ENCODE measurements around the gene ABCF3. TPM values are rescaled to one million over a fixed set of nuclear protein-coding genes. Genes with fewer than 3 reads are reported as not detected.

Gene ABCF3
- total RNA-seq, 2 experiments from 2014 or later: 61.3 to 68.7 TPM

DNA sequence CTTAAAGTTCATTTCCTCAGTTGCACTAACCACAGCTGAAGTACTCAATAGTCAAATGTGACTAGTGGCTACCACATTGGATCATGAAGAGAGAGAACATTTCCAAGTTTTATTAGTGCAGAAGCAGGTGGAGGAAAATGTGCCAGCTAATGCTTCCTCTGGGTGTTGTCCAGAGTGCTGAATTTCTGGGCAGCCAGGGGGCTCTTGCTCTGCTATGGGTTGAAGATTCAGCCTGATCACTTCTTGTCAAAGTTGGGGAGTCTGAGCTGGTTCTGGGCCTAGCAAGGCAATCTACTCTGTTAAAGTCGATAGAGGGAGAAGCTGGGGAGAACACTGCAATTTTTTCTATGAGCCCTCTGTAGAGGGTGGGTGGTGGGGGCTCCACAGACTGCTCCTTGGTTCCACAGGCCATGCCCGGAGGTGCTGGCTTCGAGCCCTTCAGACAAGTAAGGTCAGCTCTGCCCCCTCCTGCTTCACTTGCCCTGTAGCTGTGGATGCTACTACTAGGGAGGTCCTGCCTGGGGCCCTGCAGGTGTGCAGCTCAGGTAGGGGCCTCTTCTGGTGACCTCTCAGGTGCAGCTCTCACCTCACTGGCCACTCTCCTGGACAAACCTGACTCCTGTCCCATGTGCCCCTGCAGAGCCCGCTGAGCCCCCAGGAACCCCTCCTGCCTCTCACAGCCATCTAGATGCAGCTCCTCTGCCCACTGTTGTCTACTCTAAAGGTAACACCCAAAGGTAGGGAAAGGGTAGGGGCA, 54.6 kb downstream of the ABCF3 start:
- H3K36me3 Mint-ChIP-seq (ENCODE audit: low read depth): peaks cover 13% of the 10 kb centered on the region
- TF ChIP-seq, protein P1, sequence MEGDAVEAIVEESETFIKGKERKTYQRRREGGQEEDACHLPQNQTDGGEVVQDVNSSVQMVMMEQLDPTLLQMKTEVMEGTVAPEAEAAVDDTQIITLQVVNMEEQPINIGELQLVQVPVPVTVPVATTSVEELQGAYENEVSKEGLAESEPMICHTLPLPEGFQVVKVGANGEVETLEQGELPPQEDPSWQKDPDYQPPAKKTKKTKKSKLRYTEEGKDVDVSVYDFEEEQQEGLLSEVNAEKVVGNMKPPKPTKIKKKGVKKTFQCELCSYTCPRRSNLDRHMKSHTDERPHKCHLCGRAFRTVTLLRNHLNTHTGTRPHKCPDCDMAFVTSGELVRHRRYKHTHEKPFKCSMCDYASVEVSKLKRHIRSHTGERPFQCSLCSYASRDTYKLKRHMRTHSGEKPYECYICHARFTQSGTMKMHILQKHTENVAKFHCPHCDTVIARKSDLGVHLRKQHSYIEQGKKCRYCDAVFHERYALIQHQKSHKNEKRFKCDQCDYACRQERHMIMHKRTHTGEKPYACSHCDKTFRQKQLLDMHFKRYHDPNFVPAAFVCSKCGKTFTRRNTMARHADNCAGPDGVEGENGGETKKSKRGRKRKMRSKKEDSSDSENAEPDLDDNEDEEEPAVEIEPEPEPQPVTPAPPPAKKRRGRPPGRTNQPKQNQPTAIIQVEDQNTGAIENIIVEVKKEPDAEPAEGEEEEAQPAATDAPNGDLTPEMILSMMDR (IDR thresholded peaks at IDR 0.05): no peak
- peak; percentile 35 for DNase-seq
- no peaks in the 10 kb centered on the region for H3K27me3 Mint-ChIP-seq
- no peak overlapping the region for H3K4me3 Mint-ChIP-seq
- POLR2A ChIA-PET: interaction anchor here (0.7 to 1.8 kb wide), 4 partner anchors 12 to 96 kb away, joined by 3 to 9 read pairs (median 4); partner anchors contain the start of genes CAMK2N2 and VWA5B2
- H3K9me3 Mint-ChIP-seq: no peaks in the 10 kb centered on the region
- peak; percentile 53 for ATAC-seq
- no peak overlapping the region for H3K27ac Mint-ChIP-seq
- CTCF ChIA-PET: interaction anchor here (1.1 to 2.4 kb wide), 5 partner anchors 9 to 345 kb away, joined by 3 to 15 read pairs (median 6); partner anchors contain the start of gene EEF1AKMT4
- intact Hi-C loops (cut with micrococcal nuclease): no loop called here
- no peaks in the 10 kb centered on the region for H3K4me1 Mint-ChIP-seq (ENCODE audit: low read depth)

DNA sequence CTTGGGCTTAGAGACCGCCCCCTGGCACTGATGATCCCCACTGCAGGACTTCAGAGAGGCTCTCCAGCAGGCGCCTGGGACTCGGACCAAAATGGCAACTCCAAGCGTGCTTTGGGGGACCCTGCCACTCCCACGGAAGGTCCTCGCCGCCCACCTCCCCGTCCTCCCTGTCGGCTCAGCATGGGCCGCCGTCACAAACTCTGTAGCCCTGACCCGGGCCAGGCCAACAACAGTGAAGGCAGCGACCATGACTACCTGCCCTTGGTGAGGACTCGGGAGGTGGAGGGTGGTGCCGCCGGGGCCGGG, 55.1 kb downstream of the ABCF3 start:
- ChIA-PET POLR2A (interaction anchor here (1.1 to 1.8 kb wide), 3 partner anchors 12 to 96 kb away, joined by 3 to 9 read pairs (median 4); partner anchors contain the start of genes CAMK2N2 and VWA5B2), CTCF (interaction anchor here (1.2 to 2.4 kb wide), 4 partner anchors 9 to 346 kb away, joined by 3 to 15 read pairs (median 8); partner anchors contain the start of gene EEF1AKMT4)
- Mint-ChIP-seq H3K27ac (no peak overlapping the region), H3K4me1 (ENCODE audit: low read depth) (peaks cover 3% of the 10 kb centered on the region), H3K9me3 (no peaks in the 10 kb centered on the region), H3K27me3 (no peaks in the 10 kb centered on the region), H3K36me3 (ENCODE audit: low read depth) (peaks cover 19% of the 10 kb centered on the region), H3K4me3 (no peak overlapping the region)
- TF ChIP-seq, protein P1 (IDR thresholded peaks at IDR 0.05): no peak
- ATAC-seq: no peak
- intact Hi-C loops (cut with micrococcal nuclease): no loop called here
- DNase-seq: no peak

DNA sequence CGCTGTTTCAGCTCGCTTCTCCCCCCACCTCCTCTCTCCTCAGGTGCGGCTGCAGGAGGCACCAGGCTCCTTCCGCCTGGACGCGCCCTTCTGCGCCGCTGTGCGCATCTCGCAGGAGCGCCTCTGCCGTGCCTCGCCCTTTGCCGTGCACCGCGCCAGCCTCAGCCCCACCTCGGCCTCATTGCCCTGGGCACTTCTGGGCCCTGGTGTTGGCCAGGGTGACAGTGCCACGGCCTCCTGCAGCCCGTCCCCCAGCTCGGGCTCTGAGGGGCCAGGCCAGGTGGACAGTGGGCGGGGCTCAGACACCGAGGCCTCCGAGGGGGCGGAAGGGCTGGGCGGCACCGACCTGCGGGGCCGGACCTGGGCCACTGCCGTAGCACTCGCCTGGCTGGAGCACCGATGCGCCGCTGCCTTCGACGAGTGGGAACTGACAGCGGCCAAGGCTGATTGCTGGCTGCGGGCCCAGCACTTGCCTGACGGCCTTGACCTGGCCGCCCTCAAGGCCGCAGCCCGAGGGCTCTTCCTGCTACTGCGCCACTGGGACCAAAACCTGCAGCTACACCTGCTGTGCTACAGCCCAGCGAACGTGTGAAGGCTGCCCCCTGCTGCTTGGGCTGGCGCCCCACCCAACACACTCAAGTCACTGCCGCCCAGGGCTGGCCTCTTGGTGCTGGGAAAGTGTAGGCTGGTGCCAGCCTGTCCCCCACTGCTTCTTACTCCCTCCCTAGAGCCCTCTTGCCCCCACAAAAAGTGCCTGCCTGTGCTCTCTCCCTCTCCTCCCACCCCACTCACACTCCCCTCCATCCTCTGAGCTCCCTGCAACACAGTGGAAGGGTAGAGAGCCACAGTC, 55.7 kb downstream of the ABCF3 start:
- ChIA-PET CTCF (interaction anchor here (1.6 to 1.8 kb wide), 4 partner anchors 8 to 17 kb away, joined by 3 to 10 read pairs (median 8); partner anchors contain the start of gene EEF1AKMT4), POLR2A (no interaction called here)
- intact Hi-C loops (cut with micrococcal nuclease): no loop called here
- Mint-ChIP-seq H3K9me3 (no peaks in the 10 kb centered on the region), H3K4me3 (no peak overlapping the region), H3K27ac (no peak overlapping the region), H3K27me3 (no peaks in the 10 kb centered on the region), H3K36me3 (ENCODE audit: low read depth) (peaks cover 20% of the 10 kb centered on the region), H3K4me1 (ENCODE audit: low read depth) (peaks cover 4% of the 10 kb centered on the region)
- TF ChIP-seq, protein P1 (IDR thresholded peaks at IDR 0.05): no peak
- DNase-seq (peak; percentile 38), ATAC-seq (peak; percentile 49)

DNA sequence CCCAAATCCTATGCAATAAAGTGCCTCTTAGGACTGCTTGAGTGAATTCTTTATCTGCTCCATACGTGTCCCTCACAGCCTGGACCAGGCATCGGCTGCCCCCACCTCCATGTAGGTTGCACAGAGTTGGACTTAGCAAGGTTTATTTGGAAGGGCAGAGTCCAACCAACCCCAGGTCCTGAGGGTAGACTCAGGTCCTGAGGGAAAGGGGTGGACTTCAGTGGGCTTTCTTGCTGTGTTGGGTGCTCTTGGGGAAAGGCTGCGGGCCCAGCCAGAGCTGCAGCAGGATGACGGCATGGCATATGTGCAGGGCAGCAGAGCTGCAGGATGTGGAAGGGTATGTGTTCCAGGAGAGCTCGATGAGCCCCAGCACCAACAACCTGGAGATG, 56.3 kb downstream of the ABCF3 start:
- ChIA-PET CTCF (interaction anchor here (1.7 to 1.8 kb wide), 2 partner anchors 10 to 14 kb away, joined by 3 to 10 read pairs; no protein-coding TSS in a partner anchor), POLR2A (no interaction called here)
- intact Hi-C loops (cut with micrococcal nuclease): no loop called here
- H3K27ac Mint-ChIP-seq: no peak overlapping the region
- peaks cover 20% of the 10 kb centered on the region for H3K36me3 Mint-ChIP-seq (ENCODE audit: low read depth)
- no peaks in the 10 kb centered on the region for H3K27me3 Mint-ChIP-seq
- DNase-seq (no peak), ATAC-seq (no peak)
- H3K4me1 Mint-ChIP-seq (ENCODE audit: low read depth): peaks cover 4% of the 10 kb centered on the region
- H3K9me3 Mint-ChIP-seq: no peaks in the 10 kb centered on the region
- TF ChIP-seq, protein P1 (IDR thresholded peaks at IDR 0.05): no peak
- no peak overlapping the region for H3K4me3 Mint-ChIP-seq

Small RNAs within 50 kb of the gene (microRNA-seq; reads per million reads assigned to microRNA genes)
- gene MIR1224 (ENCODE audit: borderline microRNAs expressed, borderline replicate concordance): not detected

Other genes with a start within 250 kb of the ABCF3 start
- gene ABCC5, start 168.3 kb upstream of the ABCF3 start, total RNA-seq: 10 to 100 TPM; 16.2 to 17.7 TPM
- gene HTR3D, start 154.5 kb upstream of the ABCF3 start, total RNA-seq: not detected
- not detected for gene HTR3C, start 133.2 kb upstream of the ABCF3 start, total RNA-seq
- not detected for gene HTR3E, start 89.1 kb upstream of the ABCF3 start, total RNA-seq
- gene EIF2B5, start 50.8 kb upstream of the ABCF3 start, total RNA-seq: 10 to 100 TPM; 59.9 to 64.0 TPM
- 10 to 100 TPM; 21.2 to 25.9 TPM for gene DVL3, start 30.8 kb upstream of the ABCF3 start, total RNA-seq
- gene AP2M1, start 11.3 kb upstream of the ABCF3 start, total RNA-seq: 100 to 1,000 TPM; 211 to 223 TPM
- not detected for gene VWA5B2, start 43.4 kb downstream of the ABCF3 start, total RNA-seq
- 10 to 100 TPM; 40.0 to 44.5 TPM for gene ALG3, start 62.8 kb downstream of the ABCF3 start, total RNA-seq
- gene EEF1AKMT4, start 63.5 kb downstream of the ABCF3 start, total RNA-seq: 1 to 10 TPM; 7.8 to 8.7 TPM
- under 1 TPM; 0.18 to 0.22 TPM for gene CAMK2N2, start 75.4 kb downstream of the ABCF3 start, total RNA-seq
- not detected for gene ECE2, start 89.8 kb downstream of the ABCF3 start, total RNA-seq
- 100 to 1,000 TPM; 220 to 221 TPM for gene PSMD2, start 113.0 kb downstream of the ABCF3 start, total RNA-seq
- gene EIF4G1, start 128.4 kb downstream of the ABCF3 start, total RNA-seq: 100 to 1,000 TPM; 429 to 437 TPM
- 1 to 10 TPM; 4.0 to 5.5 TPM for gene FAM131A, start 151.4 kb downstream of the ABCF3 start, total RNA-seq
- gene CLCN2, start 175.4 kb downstream of the ABCF3 start, total RNA-seq: 1 to 10 TPM; 4.0 to 4.2 TPM
- 100 to 1,000 TPM; 166 to 169 TPM for gene POLR2H, start 175.5 kb downstream of the ABCF3 start, total RNA-seq
- not detected for gene THPO, start 192.0 kb downstream of the ABCF3 start, total RNA-seq
- not detected for gene CHRD, start 193.9 kb downstream of the ABCF3 start, total RNA-seq

All from activated CD8-positive, alpha-beta T cell treated with anti-CD3 and anti-CD28 coated beads for 36 hours (primary cell).